C4-2B (cell line): ENCODE results near the gene NR5A2.

Experiments
- ZFX ChIP-seq: fragments of 450-650 bp; IDR thresholded peaks from 2 replicates; pipeline ENCODE4 v1.6.1; 2017
- TF ChIP-seq, protein P1 (sequence below): fragments of 450-650 bp; conservative IDR thresholded peaks from 2 replicates; pipeline ENCODE4 v1.5.1; 2017; ENCODE audit warnings: mild to moderate bottlenecking

DNA sequence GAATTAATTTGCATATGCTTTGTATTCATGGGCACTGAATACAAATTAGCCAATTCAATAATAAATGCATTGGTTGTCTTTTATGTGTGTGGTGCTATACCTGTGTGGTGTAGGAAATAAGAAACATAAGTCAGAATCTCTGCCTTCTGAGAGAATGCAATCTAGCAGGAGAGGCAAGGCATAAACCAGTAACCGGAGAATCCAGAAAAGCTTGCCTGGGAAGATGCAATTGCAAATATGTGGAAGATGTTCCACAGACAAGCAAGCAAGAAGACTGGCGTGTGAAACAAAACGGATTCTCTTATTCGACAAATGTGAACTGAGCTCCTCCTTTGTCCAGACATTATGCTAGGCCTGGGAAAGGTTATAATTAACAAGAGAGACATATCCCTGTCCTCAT, 134.3 kb downstream of the NR5A2 start:
- TF ChIP-seq, protein P1, sequence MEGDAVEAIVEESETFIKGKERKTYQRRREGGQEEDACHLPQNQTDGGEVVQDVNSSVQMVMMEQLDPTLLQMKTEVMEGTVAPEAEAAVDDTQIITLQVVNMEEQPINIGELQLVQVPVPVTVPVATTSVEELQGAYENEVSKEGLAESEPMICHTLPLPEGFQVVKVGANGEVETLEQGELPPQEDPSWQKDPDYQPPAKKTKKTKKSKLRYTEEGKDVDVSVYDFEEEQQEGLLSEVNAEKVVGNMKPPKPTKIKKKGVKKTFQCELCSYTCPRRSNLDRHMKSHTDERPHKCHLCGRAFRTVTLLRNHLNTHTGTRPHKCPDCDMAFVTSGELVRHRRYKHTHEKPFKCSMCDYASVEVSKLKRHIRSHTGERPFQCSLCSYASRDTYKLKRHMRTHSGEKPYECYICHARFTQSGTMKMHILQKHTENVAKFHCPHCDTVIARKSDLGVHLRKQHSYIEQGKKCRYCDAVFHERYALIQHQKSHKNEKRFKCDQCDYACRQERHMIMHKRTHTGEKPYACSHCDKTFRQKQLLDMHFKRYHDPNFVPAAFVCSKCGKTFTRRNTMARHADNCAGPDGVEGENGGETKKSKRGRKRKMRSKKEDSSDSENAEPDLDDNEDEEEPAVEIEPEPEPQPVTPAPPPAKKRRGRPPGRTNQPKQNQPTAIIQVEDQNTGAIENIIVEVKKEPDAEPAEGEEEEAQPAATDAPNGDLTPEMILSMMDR = no peak
- TF ChIP-seq ZFX = no peak
